ENCODE data around the gene ZFP57.

DNA sequence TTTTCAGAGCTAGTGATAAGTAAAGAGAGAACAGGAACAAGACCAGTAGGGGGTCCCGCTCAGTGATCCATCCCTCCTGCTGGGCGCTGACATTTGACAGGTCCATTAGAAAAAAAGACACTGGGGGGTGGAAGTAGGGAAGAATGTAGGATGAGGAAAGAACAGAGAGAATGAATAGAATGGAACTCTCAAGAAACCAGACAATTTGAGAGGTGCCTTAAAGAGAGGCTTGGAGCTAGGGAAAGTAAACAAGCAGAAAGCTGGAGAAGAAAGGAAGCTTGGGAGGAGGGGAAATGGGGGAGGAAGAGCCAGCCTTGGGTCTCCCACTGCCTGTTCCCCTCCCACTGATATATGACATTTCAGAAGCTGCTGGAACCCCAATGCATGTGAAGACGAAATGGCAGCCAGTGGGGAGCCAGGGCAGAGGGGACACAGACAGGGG, 56.4 kb downstream of the ZFP57 start:
- no peak for TF ChIP-seq NFIC (IDR thresholded peaks at IDR 0.05)
- no peak for TF ChIP-seq CEBPB (IDR thresholded peaks at IDR 0.05)
- TF ChIP-seq, protein P1, sequence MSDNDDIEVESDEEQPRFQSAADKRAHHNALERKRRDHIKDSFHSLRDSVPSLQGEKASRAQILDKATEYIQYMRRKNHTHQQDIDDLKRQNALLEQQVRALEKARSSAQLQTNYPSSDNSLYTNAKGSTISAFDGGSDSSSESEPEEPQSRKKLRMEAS (IDR thresholded peaks at IDR 0.05) = no peak
- no peak for TF ChIP-seq EP300 (IDR thresholded peaks at IDR 0.05; ENCODE audit: borderline replicate concordance)
- no peak for TF ChIP-seq RAD21 (IDR thresholded peaks at IDR 0.05; ENCODE audit: low read depth)
- no peak for TF ChIP-seq FOXM1 (IDR thresholded peaks at IDR 0.05; ENCODE audit: borderline replicate concordance, low read depth)
- no peak for TF ChIP-seq TAF1 (IDR thresholded peaks at IDR 0.05; ENCODE audit: low read depth)
- no peak for TF ChIP-seq ZBTB7A (IDR thresholded peaks at IDR 0.05; ENCODE audit: low read depth)

Measured in Ishikawa (cell line).